HEK293 (cell line): Measurements from ENCODE around the gene GET3.

Experiments
- AEBP2 ChIP-seq: fragments of 450-650 bp; formaldehyde crosslinking; IDR thresholded peaks from 2 replicates; pipeline ENCODE4 v1.5.1; 2016; ENCODE audit warnings: missing biosample characterization, missing genetic modification characterization, borderline replicate concordance
- ATF2 ChIP-seq: fragments of 450-650 bp; formaldehyde crosslinking; IDR thresholded peaks from 2 replicates; pipeline ENCODE4 v1.5.1; 2016; ENCODE audit warnings: missing biosample characterization, missing genetic modification characterization, low read depth
- BCL11B ChIP-seq: fragments of 450-650 bp; formaldehyde crosslinking; IDR thresholded peaks from 2 replicates; pipeline ENCODE4 v1.5.1; 2016; ENCODE audit warnings: low read depth, missing biosample characterization, missing genetic modification characterization
- TCF7L2 ChIP-seq: IDR thresholded peaks from 2 replicates; pipeline ENCODE4 v1.6.1; 2011; ENCODE audit warnings: low read depth, mild to moderate bottlenecking, inconsistent platforms, low read length, moderate library complexity, borderline replicate concordance
- ZNF510 ChIP-seq: fragments of 450-650 bp; formaldehyde crosslinking; IDR thresholded peaks from 2 replicates; pipeline ENCODE4 v1.5.1; 2018; ENCODE audit warnings: mild to moderate bottlenecking, missing genetic modification characterization, missing biosample characterization; ENCODE audit not compliant: insufficient replicate concordance
- ZNF529 ChIP-seq: fragments of 450-650 bp; formaldehyde crosslinking; IDR thresholded peaks from 2 replicates; pipeline ENCODE4 v1.5.1; 2017; ENCODE audit warnings: missing genetic modification characterization, missing biosample characterization; ENCODE audit not compliant: insufficient replicate concordance
- ZNF707 ChIP-seq: fragments of 450-650 bp; formaldehyde crosslinking; IDR thresholded peaks from 2 replicates; pipeline ENCODE4 v1.5.1; 2016; ENCODE audit warnings: missing biosample characterization, missing genetic modification characterization
- TF ChIP-seq, protein P1 (sequence below): fragments of 450-650 bp; formaldehyde crosslinking; IDR thresholded peaks from 2 replicates; pipeline ENCODE4 v1.5.1; 2016; ENCODE audit warnings: missing biosample characterization, missing genetic modification characterization
- TF ChIP-seq, protein P2 (sequence below): fragments of 450-650 bp; formaldehyde crosslinking; IDR thresholded peaks from 2 replicates; pipeline ENCODE4 v1.5.1; 2016; ENCODE audit warnings: missing biosample characterization, missing genetic modification characterization
- TF ChIP-seq, protein P3 (sequence below): fragments of 450-650 bp; formaldehyde crosslinking; IDR thresholded peaks from 2 replicates; pipeline ENCODE4 v1.5.1; 2016; ENCODE audit warnings: missing biosample characterization, missing genetic modification characterization
- TF ChIP-seq, protein P4 (sequence below): fragments of 450-650 bp; formaldehyde crosslinking; IDR thresholded peaks from 2 replicates; pipeline ENCODE4 v1.5.1; 2016; ENCODE audit warnings: missing biosample characterization, missing genetic modification characterization

GRCh38 chr19:12783849-12784393, 46.6 kb downstream of the GET3 start:
- TF ChIP-seq, protein P1, sequence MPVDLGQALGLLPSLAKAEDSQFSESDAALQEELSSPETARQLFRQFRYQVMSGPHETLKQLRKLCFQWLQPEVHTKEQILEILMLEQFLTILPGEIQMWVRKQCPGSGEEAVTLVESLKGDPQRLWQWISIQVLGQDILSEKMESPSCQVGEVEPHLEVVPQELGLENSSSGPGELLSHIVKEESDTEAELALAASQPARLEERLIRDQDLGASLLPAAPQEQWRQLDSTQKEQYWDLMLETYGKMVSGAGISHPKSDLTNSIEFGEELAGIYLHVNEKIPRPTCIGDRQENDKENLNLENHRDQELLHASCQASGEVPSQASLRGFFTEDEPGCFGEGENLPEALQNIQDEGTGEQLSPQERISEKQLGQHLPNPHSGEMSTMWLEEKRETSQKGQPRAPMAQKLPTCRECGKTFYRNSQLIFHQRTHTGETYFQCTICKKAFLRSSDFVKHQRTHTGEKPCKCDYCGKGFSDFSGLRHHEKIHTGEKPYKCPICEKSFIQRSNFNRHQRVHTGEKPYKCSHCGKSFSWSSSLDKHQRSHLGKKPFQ (tag by site-specific recombination), result no peak
- TF ChIP-seq, protein P2, sequence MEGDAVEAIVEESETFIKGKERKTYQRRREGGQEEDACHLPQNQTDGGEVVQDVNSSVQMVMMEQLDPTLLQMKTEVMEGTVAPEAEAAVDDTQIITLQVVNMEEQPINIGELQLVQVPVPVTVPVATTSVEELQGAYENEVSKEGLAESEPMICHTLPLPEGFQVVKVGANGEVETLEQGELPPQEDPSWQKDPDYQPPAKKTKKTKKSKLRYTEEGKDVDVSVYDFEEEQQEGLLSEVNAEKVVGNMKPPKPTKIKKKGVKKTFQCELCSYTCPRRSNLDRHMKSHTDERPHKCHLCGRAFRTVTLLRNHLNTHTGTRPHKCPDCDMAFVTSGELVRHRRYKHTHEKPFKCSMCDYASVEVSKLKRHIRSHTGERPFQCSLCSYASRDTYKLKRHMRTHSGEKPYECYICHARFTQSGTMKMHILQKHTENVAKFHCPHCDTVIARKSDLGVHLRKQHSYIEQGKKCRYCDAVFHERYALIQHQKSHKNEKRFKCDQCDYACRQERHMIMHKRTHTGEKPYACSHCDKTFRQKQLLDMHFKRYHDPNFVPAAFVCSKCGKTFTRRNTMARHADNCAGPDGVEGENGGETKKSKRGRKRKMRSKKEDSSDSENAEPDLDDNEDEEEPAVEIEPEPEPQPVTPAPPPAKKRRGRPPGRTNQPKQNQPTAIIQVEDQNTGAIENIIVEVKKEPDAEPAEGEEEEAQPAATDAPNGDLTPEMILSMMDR (tag by site-specific recombination), result no peak
- TF ChIP-seq ZNF707 (tag by site-specific recombination), result no peak
- TF ChIP-seq ZNF510 (tag by site-specific recombination), result no peak
- TF ChIP-seq, protein P3, sequence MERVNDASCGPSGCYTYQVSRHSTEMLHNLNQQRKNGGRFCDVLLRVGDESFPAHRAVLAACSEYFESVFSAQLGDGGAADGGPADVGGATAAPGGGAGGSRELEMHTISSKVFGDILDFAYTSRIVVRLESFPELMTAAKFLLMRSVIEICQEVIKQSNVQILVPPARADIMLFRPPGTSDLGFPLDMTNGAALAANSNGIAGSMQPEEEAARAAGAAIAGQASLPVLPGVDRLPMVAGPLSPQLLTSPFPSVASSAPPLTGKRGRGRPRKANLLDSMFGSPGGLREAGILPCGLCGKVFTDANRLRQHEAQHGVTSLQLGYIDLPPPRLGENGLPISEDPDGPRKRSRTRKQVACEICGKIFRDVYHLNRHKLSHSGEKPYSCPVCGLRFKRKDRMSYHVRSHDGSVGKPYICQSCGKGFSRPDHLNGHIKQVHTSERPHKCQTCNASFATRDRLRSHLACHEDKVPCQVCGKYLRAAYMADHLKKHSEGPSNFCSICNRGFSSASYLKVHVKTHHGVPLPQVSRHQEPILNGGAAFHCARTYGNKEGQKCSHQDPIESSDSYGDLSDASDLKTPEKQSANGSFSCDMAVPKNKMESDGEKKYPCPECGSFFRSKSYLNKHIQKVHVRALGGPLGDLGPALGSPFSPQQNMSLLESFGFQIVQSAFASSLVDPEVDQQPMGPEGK (tag by site-specific recombination), result no peak
- no peak for TF ChIP-seq TCF7L2
- no peak for TF ChIP-seq AEBP2 (tag by site-specific recombination)
- TF ChIP-seq, protein P4, sequence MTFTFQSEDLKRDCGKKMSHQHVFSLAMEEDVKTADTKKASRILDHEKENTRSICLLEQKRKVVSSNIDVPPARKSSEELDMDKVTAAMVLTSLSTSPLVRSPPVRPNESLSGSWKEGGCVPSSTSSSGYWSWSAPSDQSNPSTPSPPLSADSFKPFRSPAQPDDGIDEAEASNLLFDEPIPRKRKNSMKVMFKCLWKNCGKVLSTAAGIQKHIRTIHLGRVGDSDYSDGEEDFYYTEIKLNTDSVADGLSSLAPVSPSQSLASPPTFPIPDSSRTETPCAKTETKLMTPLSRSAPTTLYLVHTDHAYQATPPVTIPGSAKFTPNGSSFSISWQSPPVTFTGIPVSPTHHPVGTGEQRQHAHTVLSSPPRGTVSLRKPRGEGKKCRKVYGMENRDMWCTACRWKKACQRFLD (tag by site-specific recombination), result no peak
- TF ChIP-seq BCL11B (tag by site-specific recombination), result no peak
- no peak for TF ChIP-seq ZNF529 (tag by site-specific recombination)
- TF ChIP-seq ATF2 (tag by site-specific recombination), result no peak
